ENCODE results near the gene KCNH1. TPM values are rescaled to one million over a fixed set of nuclear protein-coding genes. Genes with fewer than 3 reads are reported as not detected.

The KCNH1 gene
- total and polyA plus RNA-seq, 9 of the 15 experiments (the other 6 are each of a cell fraction or from before 2014, with no cell fraction given) = not detected

GRCh38 chr1:210866532-210866931 lies 267.4 kb downstream of the KCNH1 start:
- Histone ChIP-seq H3K4me2 (ENCODE audit: insufficient read depth, low read length) (no peak overlapping the region), H3K9me3 (replicated peaks; ENCODE audit: control insufficient read depth, insufficient read depth, low read depth, low read length) (no peaks in the 10 kb centered on the region), H3K9ac (ENCODE audit: insufficient read depth in 1 of 2, low read depth in 2 of 2, low read length in 2 of 2) (no peak overlapping the region), H3K79me2 (ENCODE audit: control insufficient read depth, insufficient read depth, low read length) (no peaks in the 10 kb centered on the region), H4K20me1 (replicated peaks; ENCODE audit: control insufficient read depth, insufficient read depth, low read length) (no peaks in the 10 kb centered on the region), H2AFZ (ENCODE audit: low read depth, low read length) (no peak overlapping the region), H3K9me1 (ENCODE audit: control insufficient read depth, insufficient read depth, low read length) (no peaks in the 10 kb centered on the region), H3K36me3 (ENCODE audit: control insufficient read depth, insufficient read depth, low read length) (no peaks in the 10 kb centered on the region), H3K27me3 (ENCODE audit: control insufficient read depth in 2 of 2, insufficient read depth in 2 of 2, low read length in 2 of 2) (no peaks in the 10 kb centered on the region), H3K27ac (ENCODE audit: extremely low read depth, low read depth, low read length) (no peak overlapping the region), H3K4me1 (replicated peaks in 1 of 2; ENCODE audit: control insufficient read depth in 2 of 2, insufficient read depth in 2 of 2, low read length in 2 of 2) (no peaks in the 10 kb centered on the region), H3K4me3 (no peak overlapping the region)
- CTCF ChIA-PET (ENCODE audit: low intra/inter-chr PET ratio) = no interaction called here
- BruUV-seq (replicated peaks) = no TSS peak
- in situ Hi-C loops (cut with MboI) = no loop called here
- DNase-seq (ENCODE audit: extremely low read depth in 1 of 4, low spot score in 3 of 4) (no peak), FAIRE-seq (no peak), ATAC-seq (no peak)
- intact Hi-C loops (cut with micrococcal nuclease) = no loop called here
- TF ChIP-seq RBM22 (IDR thresholded peaks at IDR 0.05; ENCODE audit: low read depth, low read length, poor library complexity, severe bottlenecking) (no peak), E2F8 (IDR thresholded peaks at IDR 0.05; ENCODE audit: low read depth, partially characterized antibody) (no peak), ZNF316 (IDR thresholded peaks at IDR 0.05) (peak; percentile 87), NFE2L1 (tag; IDR thresholded peaks at IDR 0.05; ENCODE audit: borderline replicate concordance, low read depth) (peak; percentile 64), MAFF (IDR thresholded peaks at IDR 0.05; ENCODE audit: low read length) (peak; percentile 85), C11orf30 (IDR thresholded peaks at IDR 0.05; ENCODE audit: low read depth) (peak; percentile 84), NFE2 (IDR thresholded peaks at IDR 0.05; ENCODE audit: low read depth) (peak; percentile 77), DNMT1 (IDR thresholded peaks at IDR 0.05) (no peak), NONO (IDR thresholded peaks at IDR 0.05; ENCODE audit: low read depth in 2 of 2, low read length in 1 of 2) (no peak), MAFG (tag; conservative IDR thresholded peaks at IDR 0.05) (peak; percentile 89), MAFK (IDR thresholded peaks at IDR 0.05; ENCODE audit: low read length) (peak; percentile 77)
- 0% methylated on average over 2 of the region's 2 CpGs for WGBS (ENCODE audit: insufficient coverage, low coverage, missing lambda C conversion rate)
- POLR2A ChIA-PET = no interaction called here
